GM23338 (cell line): ENCODE measurements around the gene LIPJ. TPM values are rescaled to one million over a fixed set of nuclear protein-coding genes. Genes with fewer than 3 reads are reported as not detected.

Experiments used
- ATAC-seq: fragments of 200-7000 bp; cut with Tn5 transposase; 3 replicates; pipeline ENCODE4 v1.9.1; 2020
- DNase-seq: peaks from one replicate; pipeline ENCODE4 v3.0.0-alpha.2; 2015; ENCODE audit warnings: low spot score
- H2AFZ ChIP-seq: fragments of 200-600 bp; sonication (generic); 2 replicates; pipeline ENCODE4 v1.8.0; 2016; ENCODE audit warnings: antibody characterized with exemption, mild to moderate bottlenecking, moderate library complexity
- H3F3A ChIP-seq: fragments of 200-600 bp; sonication (generic); replicated peaks from 2 replicates; pipeline ENCODE4 v1.8.0; 2017; ENCODE audit warnings: antibody characterized with exemption, mixed run types, low read depth
- H3K27ac ChIP-seq: fragments of 200-600 bp; sonication (generic); 2 replicates; pipeline ENCODE4 v1.6.1; 2016; ENCODE audit warnings: low read depth
- H3K27me3 ChIP-seq: fragments of 200-600 bp; sonication (generic); 2 replicates; pipeline ENCODE4 v1.8.0; 2016; ENCODE audit warnings: mild to moderate bottlenecking, mixed run types, moderate library complexity; ENCODE audit not compliant: insufficient read depth
- H3K36me3 ChIP-seq: fragments of 200-600 bp; sonication (generic); 2 replicates; pipeline ENCODE4 v1.8.0; 2016; ENCODE audit warnings: mild to moderate bottlenecking; ENCODE audit not compliant: insufficient read depth
- H3K4me1 ChIP-seq: fragments of 200-600 bp; sonication (generic); 2 replicates; pipeline ENCODE4 v1.8.0; 2016; ENCODE audit warnings: mild to moderate bottlenecking, moderate library complexity; ENCODE audit not compliant: insufficient read depth
- H3K4me2 ChIP-seq: fragments of 200-600 bp; sonication (generic); 2 replicates; pipeline ENCODE4 v1.7.1; 2017; ENCODE audit warnings: mixed run types
- H3K4me3 ChIP-seq: fragments of 200-600 bp; sonication (generic); 2 replicates; pipeline ENCODE4 v1.6.1; 2016; ENCODE audit warnings: mixed run types
- H3K79me2 ChIP-seq: fragments of 200-600 bp; sonication (generic); replicated peaks from 2 replicates; pipeline ENCODE4 v1.8.0; 2017; ENCODE audit warnings: mild to moderate bottlenecking; ENCODE audit not compliant: insufficient read depth
- H3K9me2 ChIP-seq: fragments of 200-600 bp; sonication (generic); 2 replicates; pipeline ENCODE4 v1.8.0; 2017; ENCODE audit not compliant: insufficient read depth
- H4K20me1 ChIP-seq: fragments of 200-600 bp; sonication (generic); replicated peaks from 2 replicates; pipeline ENCODE4 v1.8.0; 2017; ENCODE audit warnings: mild to moderate bottlenecking; ENCODE audit not compliant: insufficient read depth
- H3K27ac Mint-ChIP-seq: 2 replicates; pipeline ENCODE4 v1.8.0; 2020; ENCODE audit warnings: inconsistent platforms, mild to moderate bottlenecking, moderate library complexity, mixed read lengths
- H3K27me3 Mint-ChIP-seq: 3 replicates; pipeline ENCODE4 v1.8.0; 2022; ENCODE audit warnings: low read depth, mild to moderate bottlenecking, moderate library complexity, mixed read lengths, inconsistent platforms; ENCODE audit not compliant: insufficient read depth, poor library complexity
- H3K36me3 Mint-ChIP-seq: 3 replicates; pipeline ENCODE4 v1.8.0; 2021; ENCODE audit warnings: low read depth, mild to moderate bottlenecking, inconsistent platforms, moderate library complexity, mixed read lengths
- H3K4me1 Mint-ChIP-seq: 3 replicates; pipeline ENCODE4 v1.8.0; 2020; ENCODE audit warnings: mild to moderate bottlenecking, inconsistent platforms, mixed read lengths
- H3K4me3 Mint-ChIP-seq: 3 replicates; pipeline ENCODE4 v1.8.0; 2021; ENCODE audit warnings: moderate library complexity, mild to moderate bottlenecking, inconsistent platforms, mixed read lengths
- H3K9me3 Mint-ChIP-seq: 3 replicates; pipeline ENCODE4 v1.8.0; 2020; ENCODE audit warnings: moderate library complexity, mild to moderate bottlenecking, inconsistent platforms, mixed read lengths
- CREB1 ChIP-seq: fragments of 250-450 bp; sonication (Bioruptor Pico); IDR thresholded peaks from 2 replicates; pipeline ENCODE4 v1.5.0; 2020; ENCODE audit warnings: low read depth, mild to moderate bottlenecking, moderate library complexity
- EZH2 ChIP-seq: fragments of 200-600 bp; sonication (generic); IDR thresholded peaks from one replicate; pipeline ENCODE4 v1.8.0; 2017; ENCODE audit warnings: antibody characterized with exemption, mild to moderate bottlenecking, low read depth; ENCODE audit not compliant: unreplicated experiment
- EZH2phosphoT487 ChIP-seq: fragments of 200-600 bp; sonication (generic); IDR thresholded peaks from one replicate; pipeline ENCODE4 v1.8.1; 2018; ENCODE audit warnings: antibody characterized with exemption; ENCODE audit not compliant: unreplicated experiment
- NANOG ChIP-seq: IDR thresholded peaks from 2 replicates; pipeline ENCODE4 v1.6.1; 2016; ENCODE audit warnings: antibody characterized with exemption, borderline replicate concordance
- polyA plus RNA-seq: library from polyadenylated mRNA; unstranded; fragments of >200 nt; fragmentation: Nextera tagmentation; extraction: Ambion mirVana; gene quantifications from 2 replicates; pipeline ENCODE4 v1.2.1, GENCODE V29; 2016
- total RNA-seq: library from RNA; depleted of rRNA; stranded (reverse); fragments of >200 nt; shearing (Covaris generic); gene quantifications from 2 replicates; pipeline ENCODE4 v1.2.3, GENCODE V29; 2014
- TF ChIP-seq, protein P1 (sequence below): IDR thresholded peaks from 2 replicates; pipeline ENCODE4 v1.6.1; 2016; ENCODE audit warnings: antibody characterized with exemption
- TF ChIP-seq, protein P2 (sequence below): IDR thresholded peaks from one replicate; pipeline ENCODE4 v1.6.1; 2018; ENCODE audit warnings: antibody characterized with exemption; ENCODE audit not compliant: unreplicated experiment
- TF ChIP-seq, protein P3 (sequence below): fragments of 250-450 bp; sonication (Bioruptor Pico); IDR thresholded peaks from 2 replicates; pipeline ENCODE4 v1.5.0; 2020; ENCODE audit warnings: mild to moderate bottlenecking, moderate library complexity

The LIPJ gene
- total and polyA plus RNA-seq, 2 experiments from 2014 or later = 0.14 TPM; not detected in 1

DNA sequence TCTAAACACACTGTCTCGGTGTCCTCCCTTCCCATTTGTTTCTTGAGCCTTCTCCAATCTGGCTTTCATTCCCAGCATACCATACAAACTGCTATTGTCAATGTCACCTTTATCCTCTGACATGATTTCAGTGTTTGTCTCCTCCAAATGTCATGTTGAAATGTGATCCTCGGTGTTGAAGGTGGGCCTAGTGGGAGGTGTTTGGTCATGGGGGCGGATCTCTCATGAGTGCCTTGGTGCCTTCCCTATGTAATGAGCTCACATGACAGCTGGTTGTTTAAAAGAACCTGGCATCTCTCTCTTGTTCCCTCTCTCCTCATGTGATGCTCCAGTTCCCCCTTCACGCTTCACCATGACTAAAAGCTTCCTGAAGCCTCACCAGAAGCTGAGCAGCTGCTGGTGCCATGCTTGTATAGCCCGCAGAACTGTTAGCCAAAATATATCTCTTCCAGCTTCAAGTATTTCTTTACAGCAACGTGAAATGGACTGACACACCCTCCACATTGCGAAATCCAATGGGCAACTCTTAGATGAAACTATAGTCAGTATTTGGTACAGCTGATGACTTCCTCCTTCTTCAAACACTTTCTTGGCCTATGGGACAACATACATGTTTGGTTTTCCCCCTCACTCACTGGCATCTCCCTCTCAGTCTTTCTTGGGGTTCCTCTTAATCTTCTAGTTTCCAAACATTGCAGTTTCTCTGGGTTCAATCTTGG, 31.2 kb upstream of the LIPJ start (continued):
- TF ChIP-seq, protein P1, sequence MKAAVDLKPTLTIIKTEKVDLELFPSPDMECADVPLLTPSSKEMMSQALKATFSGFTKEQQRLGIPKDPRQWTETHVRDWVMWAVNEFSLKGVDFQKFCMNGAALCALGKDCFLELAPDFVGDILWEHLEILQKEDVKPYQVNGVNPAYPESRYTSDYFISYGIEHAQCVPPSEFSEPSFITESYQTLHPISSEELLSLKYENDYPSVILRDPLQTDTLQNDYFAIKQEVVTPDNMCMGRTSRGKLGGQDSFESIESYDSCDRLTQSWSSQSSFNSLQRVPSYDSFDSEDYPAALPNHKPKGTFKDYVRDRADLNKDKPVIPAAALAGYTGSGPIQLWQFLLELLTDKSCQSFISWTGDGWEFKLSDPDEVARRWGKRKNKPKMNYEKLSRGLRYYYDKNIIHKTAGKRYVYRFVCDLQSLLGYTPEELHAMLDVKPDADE = no peak
- TF ChIP-seq, protein P2, sequence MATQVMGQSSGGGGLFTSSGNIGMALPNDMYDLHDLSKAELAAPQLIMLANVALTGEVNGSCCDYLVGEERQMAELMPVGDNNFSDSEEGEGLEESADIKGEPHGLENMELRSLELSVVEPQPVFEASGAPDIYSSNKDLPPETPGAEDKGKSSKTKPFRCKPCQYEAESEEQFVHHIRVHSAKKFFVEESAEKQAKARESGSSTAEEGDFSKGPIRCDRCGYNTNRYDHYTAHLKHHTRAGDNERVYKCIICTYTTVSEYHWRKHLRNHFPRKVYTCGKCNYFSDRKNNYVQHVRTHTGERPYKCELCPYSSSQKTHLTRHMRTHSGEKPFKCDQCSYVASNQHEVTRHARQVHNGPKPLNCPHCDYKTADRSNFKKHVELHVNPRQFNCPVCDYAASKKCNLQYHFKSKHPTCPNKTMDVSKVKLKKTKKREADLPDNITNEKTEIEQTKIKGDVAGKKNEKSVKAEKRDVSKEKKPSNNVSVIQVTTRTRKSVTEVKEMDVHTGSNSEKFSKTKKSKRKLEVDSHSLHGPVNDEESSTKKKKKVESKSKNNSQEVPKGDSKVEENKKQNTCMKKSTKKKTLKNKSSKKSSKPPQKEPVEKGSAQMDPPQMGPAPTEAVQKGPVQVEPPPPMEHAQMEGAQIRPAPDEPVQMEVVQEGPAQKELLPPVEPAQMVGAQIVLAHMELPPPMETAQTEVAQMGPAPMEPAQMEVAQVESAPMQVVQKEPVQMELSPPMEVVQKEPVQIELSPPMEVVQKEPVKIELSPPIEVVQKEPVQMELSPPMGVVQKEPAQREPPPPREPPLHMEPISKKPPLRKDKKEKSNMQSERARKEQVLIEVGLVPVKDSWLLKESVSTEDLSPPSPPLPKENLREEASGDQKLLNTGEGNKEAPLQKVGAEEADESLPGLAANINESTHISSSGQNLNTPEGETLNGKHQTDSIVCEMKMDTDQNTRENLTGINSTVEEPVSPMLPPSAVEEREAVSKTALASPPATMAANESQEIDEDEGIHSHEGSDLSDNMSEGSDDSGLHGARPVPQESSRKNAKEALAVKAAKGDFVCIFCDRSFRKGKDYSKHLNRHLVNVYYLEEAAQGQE = no peak

DNA sequence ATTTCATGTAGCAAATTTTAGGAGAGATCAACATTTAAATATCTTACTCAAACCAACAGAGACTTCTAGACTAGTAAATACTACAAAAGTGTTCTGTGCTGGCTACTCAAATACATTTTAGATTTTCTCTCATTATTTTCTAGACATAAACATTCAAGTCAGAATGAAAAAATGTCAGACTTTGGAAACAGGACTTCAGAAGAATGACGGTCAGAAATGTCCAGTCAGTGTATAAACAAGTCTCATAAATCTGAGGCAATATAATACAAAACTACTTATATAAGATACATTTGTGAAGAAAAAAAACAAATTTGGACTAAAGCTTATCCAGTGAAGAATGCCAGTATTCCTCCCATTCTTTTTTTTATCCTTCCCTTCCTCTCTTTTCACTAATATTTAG, 29.3 kb upstream of the LIPJ start:
- no peak overlapping the region for H3K4me2 ChIP-seq

More for the DNA sequence above, 29.3 kb upstream of the LIPJ start:
- Histone ChIP-seq H3K4me1 (no peaks in the 10 kb centered on the region), H4K20me1 (no peaks in the 10 kb centered on the region), H3K36me3 (no peaks in the 10 kb centered on the region), H3K79me2 (no peaks in the 10 kb centered on the region), H3K4me3 (no peak overlapping the region), H3K9me2 (no peaks in the 10 kb centered on the region), H3F3A (no peaks in the 10 kb centered on the region), H3K27ac (no peak overlapping the region), H2AFZ (no peak overlapping the region), H3K27me3 (no peaks in the 10 kb centered on the region)
- Mint-ChIP-seq H3K9me3 (no peaks in the 10 kb centered on the region), H3K27me3 (no peaks in the 10 kb centered on the region), H3K27ac (no peak overlapping the region), H3K36me3 (no peaks in the 10 kb centered on the region), H3K4me3 (no peak overlapping the region), H3K4me1 (no peaks in the 10 kb centered on the region)
- TF ChIP-seq, protein P2 = no peak
- TF ChIP-seq, protein P3, sequence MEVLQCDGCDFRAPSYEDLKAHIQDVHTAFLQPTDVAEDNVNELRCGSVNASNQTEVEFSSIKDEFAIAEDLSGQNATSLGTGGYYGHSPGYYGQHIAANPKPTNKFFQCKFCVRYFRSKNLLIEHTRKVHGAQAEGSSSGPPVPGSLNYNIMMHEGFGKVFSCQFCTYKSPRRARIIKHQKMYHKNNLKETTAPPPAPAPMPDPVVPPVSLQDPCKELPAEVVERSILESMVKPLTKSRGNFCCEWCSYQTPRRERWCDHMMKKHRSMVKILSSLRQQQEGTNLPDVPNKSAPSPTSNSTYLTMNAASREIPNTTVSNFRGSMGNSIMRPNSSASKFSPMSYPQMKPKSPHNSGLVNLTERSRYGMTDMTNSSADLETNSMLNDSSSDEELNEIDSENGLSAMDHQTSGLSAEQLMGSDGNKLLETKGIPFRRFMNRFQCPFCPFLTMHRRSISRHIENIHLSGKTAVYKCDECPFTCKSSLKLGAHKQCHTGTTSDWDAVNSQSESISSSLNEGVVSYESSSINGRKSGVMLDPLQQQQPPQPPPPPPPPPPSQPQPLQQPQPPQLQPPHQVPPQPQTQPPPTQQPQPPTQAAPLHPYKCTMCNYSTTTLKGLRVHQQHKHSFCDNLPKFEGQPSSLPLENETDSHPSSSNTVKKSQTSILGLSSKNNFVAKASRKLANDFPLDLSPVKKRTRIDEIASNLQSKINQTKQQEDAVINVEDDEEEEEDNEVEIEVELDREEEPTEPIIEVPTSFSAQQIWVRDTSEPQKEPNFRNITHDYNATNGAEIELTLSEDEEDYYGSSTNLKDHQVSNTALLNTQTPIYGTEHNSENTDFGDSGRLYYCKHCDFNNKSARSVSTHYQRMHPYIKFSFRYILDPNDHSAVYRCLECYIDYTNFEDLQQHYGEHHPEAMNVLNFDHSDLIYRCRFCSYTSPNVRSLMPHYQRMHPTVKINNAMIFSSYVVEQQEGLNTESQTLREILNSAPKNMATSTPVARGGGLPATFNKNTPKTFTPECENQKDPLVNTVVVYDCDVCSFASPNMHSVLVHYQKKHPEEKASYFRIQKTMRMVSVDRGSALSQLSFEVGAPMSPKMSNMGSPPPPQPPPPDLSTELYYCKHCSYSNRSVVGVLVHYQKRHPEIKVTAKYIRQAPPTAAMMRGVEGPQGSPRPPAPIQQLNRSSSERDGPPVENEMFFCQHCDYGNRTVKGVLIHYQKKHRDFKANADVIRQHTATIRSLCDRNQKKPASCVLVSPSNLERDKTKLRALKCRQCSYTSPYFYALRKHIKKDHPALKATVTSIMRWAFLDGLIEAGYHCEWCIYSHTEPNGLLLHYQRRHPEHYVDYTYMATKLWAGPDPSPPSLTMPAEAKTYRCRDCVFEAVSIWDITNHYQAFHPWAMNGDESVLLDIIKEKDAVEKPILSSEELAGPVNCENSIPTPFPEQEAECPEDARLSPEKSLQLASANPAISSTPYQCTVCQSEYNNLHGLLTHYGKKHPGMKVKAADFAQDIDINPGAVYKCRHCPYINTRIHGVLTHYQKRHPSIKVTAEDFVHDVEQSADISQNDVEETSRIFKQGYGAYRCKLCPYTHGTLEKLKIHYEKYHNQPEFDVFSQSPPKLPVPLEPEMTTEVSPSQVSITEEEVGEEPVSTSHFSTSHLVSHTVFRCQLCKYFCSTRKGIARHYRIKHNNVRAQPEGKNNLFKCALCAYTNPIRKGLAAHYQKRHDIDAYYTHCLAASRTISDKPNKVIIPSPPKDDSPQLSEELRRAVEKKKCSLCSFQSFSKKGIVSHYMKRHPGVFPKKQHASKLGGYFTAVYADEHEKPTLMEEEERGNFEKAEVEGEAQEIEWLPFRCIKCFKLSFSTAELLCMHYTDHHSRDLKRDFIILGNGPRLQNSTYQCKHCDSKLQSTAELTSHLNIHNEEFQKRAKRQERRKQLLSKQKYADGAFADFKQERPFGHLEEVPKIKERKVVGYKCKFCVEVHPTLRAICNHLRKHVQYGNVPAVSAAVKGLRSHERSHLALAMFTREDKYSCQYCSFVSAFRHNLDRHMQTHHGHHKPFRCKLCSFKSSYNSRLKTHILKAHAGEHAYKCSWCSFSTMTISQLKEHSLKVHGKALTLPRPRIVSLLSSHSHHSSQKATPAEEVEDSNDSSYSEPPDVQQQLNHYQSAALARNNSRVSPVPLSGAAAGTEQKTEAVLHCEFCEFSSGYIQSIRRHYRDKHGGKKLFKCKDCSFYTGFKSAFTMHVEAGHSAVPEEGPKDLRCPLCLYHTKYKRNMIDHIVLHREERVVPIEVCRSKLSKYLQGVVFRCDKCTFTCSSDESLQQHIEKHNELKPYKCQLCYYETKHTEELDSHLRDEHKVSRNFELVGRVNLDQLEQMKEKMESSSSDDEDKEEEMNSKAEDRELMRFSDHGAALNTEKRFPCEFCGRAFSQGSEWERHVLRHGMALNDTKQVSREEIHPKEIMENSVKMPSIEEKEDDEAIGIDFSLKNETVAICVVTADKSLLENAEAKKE = no peak
- TF ChIP-seq NANOG = no peak
- no peak for TF ChIP-seq EZH2phosphoT487
- TF ChIP-seq CREB1 (CRISPR knock-in tag) = no peak
- TF ChIP-seq EZH2 = no peak
- no peak for DNase-seq
- ATAC-seq = no peak
